HG03460 (cell line): Measurements from ENCODE around the gene RHOBTB1.
"Not testable (repeated sequence)": the region's sequence is repeated elsewhere in the genome, so short reads cannot be mapped to it uniquely, and the experiment has no call there.

ENCODE experiments used
- ATAC-seq: cut with Tn5 transposase; IDR thresholded peaks from one replicate; pipeline ENCODE4 v1.9.1; 2021; ENCODE audit not compliant: unreplicated experiment

RHOBTB1 gene, protein sequence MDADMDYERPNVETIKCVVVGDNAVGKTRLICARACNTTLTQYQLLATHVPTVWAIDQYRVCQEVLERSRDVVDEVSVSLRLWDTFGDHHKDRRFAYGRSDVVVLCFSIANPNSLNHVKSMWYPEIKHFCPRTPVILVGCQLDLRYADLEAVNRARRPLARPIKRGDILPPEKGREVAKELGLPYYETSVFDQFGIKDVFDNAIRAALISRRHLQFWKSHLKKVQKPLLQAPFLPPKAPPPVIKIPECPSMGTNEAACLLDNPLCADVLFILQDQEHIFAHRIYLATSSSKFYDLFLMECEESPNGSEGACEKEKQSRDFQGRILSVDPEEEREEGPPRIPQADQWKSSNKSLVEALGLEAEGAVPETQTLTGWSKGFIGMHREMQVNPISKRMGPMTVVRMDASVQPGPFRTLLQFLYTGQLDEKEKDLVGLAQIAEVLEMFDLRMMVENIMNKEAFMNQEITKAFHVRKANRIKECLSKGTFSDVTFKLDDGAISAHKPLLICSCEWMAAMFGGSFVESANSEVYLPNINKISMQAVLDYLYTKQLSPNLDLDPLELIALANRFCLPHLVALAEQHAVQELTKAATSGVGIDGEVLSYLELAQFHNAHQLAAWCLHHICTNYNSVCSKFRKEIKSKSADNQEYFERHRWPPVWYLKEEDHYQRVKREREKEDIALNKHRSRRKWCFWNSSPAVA

DNA sequence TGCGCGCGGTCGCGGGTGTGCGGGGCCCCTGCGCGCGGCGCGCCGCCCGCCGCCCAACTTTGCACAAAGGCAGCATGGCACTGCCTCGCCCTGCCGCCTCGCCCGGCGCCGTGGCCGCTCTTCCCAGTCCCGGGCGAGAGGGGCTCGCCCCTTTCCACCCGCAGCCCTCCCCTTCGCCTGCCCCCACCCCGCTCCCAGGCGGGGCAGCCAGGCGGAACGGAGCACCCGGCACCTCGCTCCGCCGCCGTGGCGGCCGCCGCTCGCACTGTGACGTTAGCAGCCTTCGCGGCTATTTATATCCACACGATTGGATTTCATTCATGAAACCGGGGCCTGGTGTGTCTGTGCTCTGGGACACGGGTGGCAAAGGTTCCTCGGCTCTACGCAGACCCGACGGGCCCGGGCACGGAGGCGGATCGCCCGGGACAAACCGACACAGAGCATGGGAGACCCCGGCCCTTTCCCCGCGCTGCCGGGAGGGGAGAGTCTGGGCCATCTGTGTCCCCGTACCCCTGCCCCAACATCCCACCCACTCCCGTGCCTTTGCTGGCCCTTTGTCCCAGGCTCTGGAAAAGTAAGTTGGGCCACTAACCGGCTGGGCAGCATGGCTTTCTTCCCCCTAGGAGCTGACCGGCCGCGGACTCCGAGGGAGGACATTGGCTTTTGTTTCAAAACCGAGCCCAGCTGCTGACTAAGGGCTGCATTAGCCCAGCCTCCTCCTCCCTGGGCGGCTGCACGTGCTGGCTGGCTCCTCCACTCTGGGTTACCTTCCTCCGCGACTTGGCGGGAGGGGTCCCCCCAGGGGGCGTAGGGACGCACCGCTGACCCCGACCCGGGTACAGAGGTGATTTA lies at the start of gene RHOBTB1:
RHOBTB1 (minus strand) TSS at position 128 of the 852 bp plus-strand sequence. CDS start 32,643 bp downstream, outside the sequence.
- peak; percentile 47 for ATAC-seq

DNA sequence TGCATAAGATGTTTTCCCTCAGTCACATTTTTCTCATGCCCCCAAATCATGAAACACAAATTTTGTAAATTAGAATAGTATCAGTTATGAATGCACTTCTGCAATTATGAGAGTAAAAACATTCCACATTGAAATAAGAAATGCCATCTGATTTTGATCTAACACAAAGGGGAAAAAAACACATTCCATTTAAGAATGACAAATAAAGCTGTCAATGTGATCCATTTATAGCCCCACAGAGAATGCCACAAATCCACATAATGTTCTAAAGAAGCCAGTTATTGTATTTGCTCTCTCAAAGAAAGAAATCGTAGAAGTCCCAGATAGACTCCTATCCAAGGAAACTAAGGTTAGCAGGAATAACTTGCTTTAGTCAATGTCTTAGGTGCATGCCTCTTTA lies 48.7 kb upstream of the RHOBTB1 start:
- no peak for ATAC-seq

DNA sequence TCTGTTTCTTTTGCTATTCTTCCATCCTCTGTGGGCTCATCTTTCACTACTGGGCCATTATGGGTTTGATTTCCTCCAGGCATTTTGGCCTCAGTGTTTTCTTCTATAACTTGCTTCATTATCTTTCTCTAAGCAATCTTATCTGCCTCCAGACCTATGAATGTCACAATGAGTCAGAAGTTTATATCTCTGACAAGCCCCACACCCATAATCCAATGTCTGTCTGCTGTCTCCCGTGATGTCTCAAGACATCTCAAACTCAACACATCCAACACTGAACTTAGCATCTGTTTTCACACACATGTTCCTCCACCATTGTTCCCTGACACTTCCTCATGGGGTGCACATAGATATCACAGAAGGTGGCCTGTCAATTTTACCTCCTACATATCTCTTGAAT lies 46.7 kb upstream of the RHOBTB1 start:
- ATAC-seq = no peak

DNA sequence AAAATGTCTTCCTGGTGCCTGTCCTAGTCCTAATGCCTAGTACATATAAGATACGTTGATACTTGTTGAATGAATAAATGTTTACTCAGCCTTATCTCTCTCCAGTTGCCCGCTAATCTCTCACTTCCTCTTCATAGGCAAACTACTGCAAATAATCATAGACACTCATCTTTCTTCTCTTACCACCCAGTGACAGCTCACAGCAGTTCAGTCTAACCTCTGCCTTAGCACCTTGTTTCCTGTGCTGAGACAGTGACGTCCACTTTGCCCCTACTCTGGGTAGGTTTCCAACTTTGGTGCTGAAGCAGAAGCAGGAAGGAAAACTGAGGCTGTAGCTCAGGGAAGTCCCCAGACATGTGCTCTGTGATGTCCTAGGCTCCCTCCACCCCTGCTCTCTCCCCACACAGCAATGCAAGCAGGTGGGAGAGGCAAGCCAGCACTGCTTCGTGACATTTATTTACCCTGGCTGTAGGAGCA lies 45.5 kb upstream of the RHOBTB1 start:
- ATAC-seq = no peak

DNA sequence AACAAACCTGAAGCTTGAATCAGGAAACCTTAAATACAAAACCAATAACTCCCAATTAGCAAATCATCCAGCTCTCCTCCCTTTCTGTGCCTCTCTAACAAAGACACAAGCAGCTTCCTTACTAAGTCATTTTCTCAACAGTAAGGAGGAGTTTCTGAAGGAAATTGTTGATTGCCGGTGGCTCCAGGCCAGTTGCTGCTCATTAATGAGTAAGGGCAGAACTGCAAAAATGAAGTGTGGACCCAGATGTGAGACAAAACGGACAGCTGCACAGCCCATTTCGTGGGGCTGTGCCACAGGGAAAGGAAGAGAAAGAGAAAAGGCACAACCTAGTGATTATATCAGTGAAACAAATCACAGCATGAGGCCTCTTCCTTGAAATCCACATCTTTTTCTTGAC lies 42.8 kb upstream of the RHOBTB1 start:
- no peak for ATAC-seq

DNA sequence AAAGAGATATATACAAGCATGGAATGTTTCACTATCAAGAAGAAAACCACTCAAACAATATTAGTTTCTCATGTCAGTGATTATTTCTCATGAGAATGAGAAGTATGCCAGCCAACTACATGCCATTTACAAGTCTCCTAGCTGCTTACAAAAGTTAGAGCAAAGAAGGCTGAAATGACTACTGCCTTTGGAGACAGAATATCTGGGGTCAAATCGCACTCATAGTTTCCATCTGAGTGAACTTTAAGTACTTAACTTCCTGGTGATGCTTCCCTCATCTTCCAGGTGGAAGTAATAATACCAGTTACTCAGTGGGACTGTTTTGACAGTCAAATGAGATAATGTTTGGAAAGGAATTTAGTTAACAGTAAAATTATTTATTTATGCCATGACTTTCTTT lies 42.0 kb upstream of the RHOBTB1 start:
- ATAC-seq = no peak

DNA sequence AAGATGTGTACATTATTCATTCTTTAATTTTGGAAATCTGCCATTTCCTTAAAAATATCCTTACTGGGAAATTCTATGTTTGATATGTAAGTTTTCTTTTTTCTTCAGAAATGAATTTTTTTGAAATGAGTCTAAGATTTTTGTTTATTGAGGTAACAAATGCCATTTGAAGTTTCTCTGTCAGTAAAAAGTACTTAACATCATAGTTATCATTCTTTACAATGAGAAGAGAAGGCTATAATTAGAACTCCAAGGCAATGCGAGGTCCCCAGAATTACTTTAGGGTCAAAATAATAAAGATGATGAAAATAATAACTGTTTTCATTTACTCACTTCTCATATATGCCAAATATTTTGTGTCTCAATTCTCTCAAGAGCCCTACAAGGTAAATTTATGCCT lies 37.0 kb upstream of the RHOBTB1 start:
- ATAC-seq = no peak

DNA sequence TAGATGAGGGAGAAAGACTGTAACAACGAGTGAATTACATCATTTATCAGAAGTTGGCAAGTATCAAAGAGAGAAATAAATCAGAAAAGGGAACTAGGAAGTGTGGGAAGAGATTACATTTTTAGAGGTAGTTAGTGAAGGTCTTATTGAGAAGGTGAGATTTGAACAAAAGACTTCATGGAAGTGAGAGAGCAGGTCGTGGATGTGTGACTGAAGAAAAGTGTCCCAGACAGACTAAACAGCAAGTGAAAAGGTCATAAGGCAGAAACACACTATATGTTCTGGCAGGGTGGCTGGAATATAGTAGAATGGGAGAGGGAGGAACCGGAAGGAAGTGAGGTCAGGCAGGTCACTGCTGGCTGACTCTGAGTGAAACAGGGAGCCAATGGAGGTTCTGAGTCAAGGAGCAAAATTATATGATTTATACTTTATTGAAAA lies 35.7 kb upstream of the RHOBTB1 start:
- ATAC-seq = no peak

DNA sequence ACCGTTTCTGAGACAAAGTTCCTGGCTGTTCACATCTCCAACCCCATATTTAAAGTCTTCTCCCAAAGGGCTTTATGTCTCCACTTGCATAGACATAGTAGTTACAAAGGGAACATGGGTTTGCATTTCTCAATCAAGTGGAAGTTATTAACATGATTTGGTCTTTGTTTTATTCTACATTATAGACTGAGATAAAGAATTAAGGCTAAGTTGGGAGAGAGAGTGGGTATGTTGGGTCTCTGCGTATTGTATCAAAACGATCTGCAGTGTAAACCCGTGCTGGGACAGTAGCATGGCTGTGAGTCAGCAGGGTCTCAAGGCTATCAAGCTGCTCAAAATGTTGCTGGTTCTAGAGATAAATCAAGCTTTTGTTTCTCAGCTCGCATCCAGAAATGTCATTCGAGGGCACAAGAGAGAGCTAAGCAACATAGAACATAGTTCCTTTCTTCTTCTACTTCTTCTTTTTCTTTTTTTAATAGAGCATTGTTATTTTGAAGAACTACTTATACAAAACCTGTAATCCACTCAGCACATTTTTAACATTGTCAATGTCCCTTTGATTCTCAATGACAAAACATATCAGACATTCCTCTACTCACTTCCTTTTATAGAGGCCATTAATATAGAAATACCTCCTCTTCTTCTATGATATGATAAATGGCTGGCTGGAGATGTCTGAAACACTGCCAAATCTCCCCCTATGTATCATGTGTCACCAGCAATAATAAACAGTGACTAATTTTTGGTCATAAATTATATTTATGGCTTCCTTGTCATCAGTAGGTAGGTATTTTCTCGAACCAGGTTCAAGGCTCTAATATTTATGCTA lies 34.5 kb upstream of the RHOBTB1 start:
- no peak for ATAC-seq

DNA sequence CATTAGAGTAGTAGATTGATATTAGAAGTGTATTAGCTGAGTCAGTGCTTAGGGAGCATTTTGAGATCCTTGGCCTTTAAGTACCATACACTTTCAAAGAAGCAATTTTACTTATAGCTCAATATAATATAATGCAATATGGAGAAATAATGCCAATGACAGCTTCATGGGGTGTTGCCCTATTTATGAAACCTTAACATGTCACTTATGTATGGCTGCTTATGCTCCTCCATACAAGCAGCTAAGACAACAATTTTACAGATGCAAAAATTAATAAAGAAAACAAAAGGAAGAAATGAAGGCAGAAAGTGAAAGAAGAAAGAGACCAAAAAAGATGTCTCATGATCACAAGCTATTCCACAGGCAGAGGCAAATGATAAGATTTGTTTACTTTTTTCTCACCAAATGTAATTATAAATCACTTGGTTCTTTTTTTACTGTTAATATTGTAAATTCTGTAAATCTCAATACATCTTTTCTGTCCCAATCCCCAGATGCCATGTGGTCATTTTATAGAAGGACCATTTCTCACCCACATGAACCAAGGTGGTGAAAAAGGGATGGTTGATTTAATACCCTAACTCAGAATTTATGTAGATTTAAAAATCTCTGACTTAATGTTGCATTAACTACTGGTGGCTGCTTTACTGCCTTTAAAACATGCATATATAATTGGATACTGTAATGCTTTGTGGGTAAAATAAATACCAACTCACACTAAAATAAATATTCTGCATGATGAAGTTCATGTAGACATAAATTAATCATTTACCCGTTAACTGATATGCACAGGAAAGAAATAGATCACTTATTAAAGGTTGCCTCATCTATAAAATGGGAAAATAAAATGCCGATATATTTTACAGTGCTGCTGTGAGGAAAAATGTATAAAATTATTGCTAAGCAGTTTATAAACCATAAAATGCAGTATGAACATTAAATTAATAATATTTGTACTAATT lies 33.5 kb upstream of the RHOBTB1 start:
- ATAC-seq = no peak

DNA sequence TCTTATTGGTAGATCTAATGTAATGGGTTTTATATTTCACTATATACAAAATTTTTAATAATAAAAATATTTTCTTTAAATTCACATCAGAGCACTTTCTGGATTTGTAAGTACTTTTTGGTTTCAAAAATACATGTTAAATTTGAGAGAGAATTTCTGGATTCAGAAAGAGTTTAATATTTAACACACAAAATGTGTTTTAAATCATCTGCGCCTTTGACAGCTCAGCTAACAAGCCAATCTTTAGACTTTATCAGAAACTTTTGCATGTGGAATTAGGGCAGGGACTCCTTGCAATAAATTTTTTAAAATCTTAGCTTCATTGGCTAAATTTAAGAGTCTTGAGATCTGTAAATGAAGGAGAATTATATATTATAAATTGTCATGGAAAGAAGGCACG lies 32.7 kb upstream of the RHOBTB1 start:
- ATAC-seq = no peak

DNA sequence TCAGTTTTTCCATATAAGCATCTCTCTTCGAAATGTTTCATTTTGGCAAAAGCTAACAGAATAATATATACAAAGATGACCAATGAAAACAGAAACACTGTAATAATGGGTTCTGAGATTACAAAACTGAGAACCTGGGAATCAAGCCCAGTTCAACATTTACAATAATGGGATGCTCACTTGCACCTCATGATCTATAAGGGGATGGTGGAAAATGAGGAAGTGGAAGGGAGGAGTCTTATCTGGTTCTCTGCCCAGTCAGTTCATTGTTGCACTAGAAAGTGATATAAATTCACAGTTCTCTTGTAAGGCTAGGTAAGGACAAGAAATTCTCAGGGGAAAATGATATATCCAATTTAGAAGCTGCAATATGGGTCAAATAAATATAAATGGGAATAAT lies 31.7 kb upstream of the RHOBTB1 start:
- ATAC-seq = no peak

DNA sequence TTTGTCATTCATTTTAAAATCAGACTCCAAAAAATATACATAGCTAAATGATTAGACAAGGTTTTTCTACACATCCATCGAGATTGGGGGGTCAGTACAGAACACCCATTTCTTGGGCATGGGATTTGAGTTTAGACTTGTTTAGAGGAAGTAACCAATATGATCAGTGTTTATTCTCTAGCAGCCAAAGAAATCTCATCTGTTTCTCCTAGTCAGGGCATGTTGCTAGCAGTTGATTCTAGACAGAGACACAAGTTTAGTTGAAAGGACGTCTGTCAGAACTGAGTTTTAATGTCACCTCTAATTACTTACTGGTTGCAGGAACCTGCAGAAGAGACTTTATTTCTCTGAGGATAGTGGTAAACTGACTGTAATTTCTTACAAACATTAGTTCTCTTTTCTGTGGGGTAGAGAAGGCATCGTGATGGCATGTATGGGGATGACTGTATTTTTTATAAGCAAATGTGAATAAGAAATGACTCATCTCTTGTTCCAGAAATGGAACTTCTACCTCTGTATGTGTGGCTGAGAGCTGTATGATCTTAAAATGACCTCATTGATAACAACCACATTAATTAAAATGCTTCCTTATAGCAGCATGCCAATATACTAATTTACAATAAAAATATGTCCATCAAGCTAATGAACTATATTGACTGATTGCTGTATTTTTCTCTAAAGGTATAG lies 30.6 kb upstream of the RHOBTB1 start:
- ATAC-seq = no peak

DNA sequence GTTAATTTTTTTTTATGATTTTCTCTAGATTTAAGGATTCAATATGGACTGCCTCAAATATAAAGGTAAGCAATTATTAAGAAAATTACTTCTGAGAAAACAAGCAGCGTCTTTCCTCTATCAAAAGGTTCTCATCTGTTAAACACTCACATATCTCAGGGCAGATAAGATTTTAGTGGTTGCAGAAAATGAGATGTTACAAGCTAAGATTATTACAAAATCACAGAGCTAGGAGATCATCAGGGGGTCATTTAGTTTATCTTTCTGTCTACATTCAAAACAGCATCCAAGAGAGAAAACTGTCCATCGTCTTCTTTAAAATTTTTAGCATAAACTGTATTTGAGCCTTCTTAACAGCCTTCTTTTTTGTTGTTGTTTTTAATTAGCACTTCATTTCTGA lies 29.1 kb upstream of the RHOBTB1 start:
- no peak for ATAC-seq

DNA sequence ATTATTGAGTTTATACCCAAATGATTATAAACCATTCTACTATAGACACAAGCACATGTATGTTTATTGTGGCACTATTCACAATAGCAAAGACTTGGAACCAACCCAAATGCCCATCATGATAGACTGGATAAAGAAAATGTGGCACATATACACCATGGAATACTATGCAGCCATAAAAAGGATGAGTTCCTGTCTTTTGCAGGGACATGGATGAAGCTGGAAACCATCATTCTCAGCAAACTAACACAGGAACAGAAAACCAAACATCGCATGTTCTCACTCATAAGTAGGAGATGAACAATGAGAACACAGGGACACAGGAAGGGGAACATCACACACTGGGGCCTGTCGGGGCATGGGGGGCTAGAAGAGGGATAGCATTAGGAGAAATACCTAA lies 28.2 kb upstream of the RHOBTB1 start:
- ATAC-seq = not testable (repeated sequence)

DNA sequence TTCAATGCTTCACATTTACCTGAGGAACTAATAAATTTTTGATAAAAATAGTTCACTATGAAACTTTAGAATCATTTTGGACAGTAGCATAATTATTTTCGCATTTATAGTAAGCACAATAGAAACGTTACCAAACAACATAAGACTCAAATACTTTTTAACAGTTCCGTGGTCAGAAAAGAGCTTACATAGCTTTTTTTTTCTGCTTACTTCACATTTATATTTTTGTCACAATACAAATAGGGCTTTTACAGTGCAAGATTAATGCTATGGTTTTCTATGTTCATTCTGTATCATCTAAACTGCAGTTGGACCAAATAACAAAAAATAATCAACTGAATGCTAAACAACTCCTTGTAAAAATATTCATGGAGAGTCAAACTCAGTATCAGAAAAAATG lies 26.5 kb upstream of the RHOBTB1 start:
- no peak for ATAC-seq

DNA sequence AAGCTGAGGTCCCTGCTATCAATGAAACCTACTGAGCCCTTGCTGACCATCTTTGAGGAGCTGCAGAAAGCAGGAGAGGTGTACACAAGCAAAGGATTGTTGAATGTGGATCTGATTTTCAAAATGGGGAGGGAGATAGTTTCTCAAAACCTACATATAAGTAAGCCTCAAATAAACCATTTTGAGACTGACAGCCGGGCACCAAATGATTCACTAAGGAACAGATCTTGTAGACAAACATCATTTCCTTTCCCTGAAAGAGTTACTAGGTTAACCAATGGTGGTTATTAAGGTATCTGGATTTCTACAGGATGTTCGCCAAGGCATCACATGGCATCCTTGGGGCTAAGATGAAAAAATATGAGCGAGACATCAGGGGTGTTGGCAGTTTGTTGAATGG lies 24.5 kb upstream of the RHOBTB1 start:
- no peak for ATAC-seq

DNA sequence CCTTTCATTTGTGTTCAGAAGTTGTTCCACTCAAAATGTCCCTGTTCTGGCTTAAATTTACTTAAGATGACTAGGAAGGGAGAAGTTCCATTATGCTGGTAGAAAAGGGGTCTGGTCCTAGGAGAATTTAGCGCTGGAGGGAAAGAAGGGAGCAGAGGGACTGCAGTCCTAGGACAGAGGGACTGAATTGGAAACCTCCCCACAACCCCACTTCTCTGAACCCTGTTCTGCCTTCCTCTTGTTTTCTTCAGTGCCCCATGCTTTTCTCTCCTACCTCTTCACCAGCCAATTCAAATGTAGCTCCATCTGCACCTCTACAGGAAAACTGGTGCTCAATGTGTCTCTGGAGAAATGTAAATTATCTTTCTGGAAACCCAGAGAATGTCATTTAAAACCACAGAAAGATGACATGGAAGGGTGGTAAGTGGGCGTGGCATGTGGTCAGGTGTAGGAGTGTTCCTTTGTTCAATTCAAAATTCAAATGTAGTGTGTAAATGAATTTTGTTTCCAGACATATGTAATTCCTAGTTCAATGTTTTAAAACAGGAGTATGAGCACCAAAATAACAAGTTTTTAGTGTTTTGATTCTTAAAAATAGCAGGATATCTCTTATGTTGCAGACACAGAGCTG lies 24.0 kb upstream of the RHOBTB1 start:
- no peak for ATAC-seq
